HepG2 (cell line): ENCODE data around the gene TTC31. TPM values are rescaled to one million over a fixed set of nuclear protein-coding genes. Genes with fewer than 3 reads are reported as not detected.
A peak's percentile ranks its signal among the peaks of the same experiment; 100 is the strongest.

ENCODE experiments used
- ATF2 ChIP-seq: sonication (generic); formaldehyde crosslinking; IDR thresholded peaks from 2 replicates; pipeline ENCODE4 v1.4.0; 2020; ENCODE audit warnings: missing genetic modification reagents
- CEBPZ ChIP-seq: IDR thresholded peaks from 2 replicates; pipeline ENCODE4 v1.6.1; 2012; ENCODE audit warnings: low read length, improper control_type of control experiment
- HDAC2 ChIP-seq: sonication (generic); formaldehyde crosslinking; IDR thresholded peaks from 2 replicates; pipeline ENCODE4 v1.4.0; 2020; ENCODE audit warnings: missing genetic modification reagents
- HES4 ChIP-seq: sonication (generic); formaldehyde crosslinking; IDR thresholded peaks from 2 replicates; pipeline ENCODE4 v1.9.0; 2021; ENCODE audit warnings: mild to moderate bottlenecking, missing genetic modification reagents, borderline replicate concordance
- ISX ChIP-seq: sonication (generic); formaldehyde crosslinking; conservative IDR thresholded peaks from 2 replicates; pipeline ENCODE4 v1.5.0; 2020; ENCODE audit warnings: missing genetic modification reagents
- MEF2D ChIP-seq: sonication (generic); formaldehyde crosslinking; IDR thresholded peaks from 2 replicates; pipeline ENCODE4 v1.5.1; 2020; ENCODE audit warnings: mild to moderate bottlenecking, missing genetic modification reagents
- NFE2 ChIP-seq: sonication (generic); formaldehyde crosslinking; IDR thresholded peaks from 2 replicates; pipeline ENCODE4 v1.4.0; 2020; ENCODE audit warnings: missing genetic modification reagents
- NFRKB ChIP-seq: fragments of 450-650 bp; IDR thresholded peaks from 2 replicates; pipeline ENCODE4 v1.6.1; 2017
- NR2F6 ChIP-seq, 2 experiments: IDR thresholded peaks; 2 replicates each; pipeline ENCODE4 v1.6.1; 2016; ENCODE audit warnings: antibody characterized with exemption in 1 of 2, mild to moderate bottlenecking in 1 of 2
- RAD51 ChIP-seq: fragments of 450-650 bp; IDR thresholded peaks from 2 replicates; pipeline ENCODE4 v1.6.1; 2016; ENCODE audit warnings: borderline replicate concordance
- SAP130 ChIP-seq: IDR thresholded peaks from 2 replicates; pipeline ENCODE4 v1.6.1; 2016; ENCODE audit warnings: low read depth
- SNRNP70 ChIP-seq: fragments of 200-400 bp; formaldehyde crosslinking; IDR thresholded peaks from 2 replicates; pipeline ENCODE4 v1.6.1; 2017; ENCODE audit warnings: mild to moderate bottlenecking, low read depth, low read length, moderate library complexity
- SRY ChIP-seq: sonication (generic); formaldehyde crosslinking; IDR thresholded peaks from 2 replicates; pipeline ENCODE4 v1.8.0; 2022; ENCODE audit warnings: mild to moderate bottlenecking, missing genetic modification reagents
- TCF7 ChIP-seq: sonication (generic); IDR thresholded peaks from 2 replicates; pipeline ENCODE4 v1.6.1; 2016; ENCODE audit warnings: antibody characterized with exemption, low read depth
- ZHX1 ChIP-seq: sonication (generic); formaldehyde crosslinking; IDR thresholded peaks from 2 replicates; pipeline ENCODE4 v1.8.1; 2022; ENCODE audit warnings: low read depth, mild to moderate bottlenecking, missing genetic modification reagents
- ZNF20 ChIP-seq: sonication (generic); formaldehyde crosslinking; IDR thresholded peaks from 2 replicates; pipeline ENCODE4 v1.4.0; 2020; ENCODE audit warnings: mild to moderate bottlenecking, moderate library complexity, missing genetic modification reagents
- ZNF225 ChIP-seq: sonication (generic); formaldehyde crosslinking; IDR thresholded peaks from 2 replicates; pipeline ENCODE4 v1.4.0; 2020; ENCODE audit warnings: mild to moderate bottlenecking, missing genetic modification reagents
- ZNF230 ChIP-seq: sonication (generic); formaldehyde crosslinking; IDR thresholded peaks from 2 replicates; pipeline ENCODE4 v1.4.0; 2020; ENCODE audit warnings: mild to moderate bottlenecking, missing genetic modification reagents
- ZNF704 ChIP-seq: sonication (generic); formaldehyde crosslinking; IDR thresholded peaks from 2 replicates; pipeline ENCODE4 v1.8.1; 2023; ENCODE audit warnings: mild to moderate bottlenecking, inconsistent platforms, moderate library complexity, missing genetic modification reagents, borderline replicate concordance
- polyA plus RNA-seq, 8 experiments: library from polyadenylated mRNA; depleted of rRNA in 3 of 8; stranded (reverse) in 7 of 8; unstranded in 1 of 8; fragments of >200 nt; fragmentation: Illumina TruSeq in 4 of 8; extraction: Trizol in 4 of 8; gene quantifications; 2 replicates each; pipeline versions ENCODE4 v1.2.1 to v1.2.3, GENCODE V29; 2011 to 2016; ENCODE audit warnings: low read depth in 4 of 8, missing spikeins in 1 of 8, mixed read lengths in 1 of 8; ENCODE audit not compliant: insufficient read depth in 1 of 8
- total RNA-seq, 5 experiments: library from RNA; depleted of rRNA; stranded (reverse); fragments of >200 nt; fragmentation: Illumina TruSeq; extraction: Trizol; gene quantifications; 2 replicates each; pipeline ENCODE4 v1.2.3, GENCODE V29; 2016; ENCODE audit warnings: low read depth in 1 of 5
- TF ChIP-seq, protein P1 (sequence below): sonication (generic); formaldehyde crosslinking; IDR thresholded peaks from 2 replicates; pipeline ENCODE4 v1.8.0; 2022; ENCODE audit warnings: missing genetic modification reagents, mild to moderate bottlenecking, borderline replicate concordance

TTC31 gene
- total and polyA plus RNA-seq, 2 of the 13 experiments (the other 11 are each of a cell fraction or from before 2014, with no cell fraction given), result 28.3 to 39.5 TPM

- TF ChIP-seq ATF2 (0 out of 2 replicates have a peak, but pooled peaks have one; percentile 78), CEBPZ (no peak), ZNF225 (CRISPR knock-in tag) (no peak), NFRKB (no peak), ISX (CRISPR knock-in tag) (no peak), RAD51 (no peak), SRY (CRISPR knock-in tag) (no peak), SAP130 (CRISPR knock-in tag) (peak; percentile 62), ZNF704 (CRISPR knock-in tag) (0 out of 2 replicates have a peak, but pooled peaks have one; percentile 18), NFE2 (CRISPR knock-in tag) (no peak), TCF7 (peak; percentile 98), SNRNP70 (no peak), ZHX1 (no peak), MEF2D (peak; percentile 44; the same call in 1 of the 2 replicates), NR2F6 (IDR thresholded peaks at IDR 0.05) (peak; percentile 90), NR2F6 (CRISPR knock-in tag; IDR thresholded peaks at IDR 0.05) (peak; percentile 67), HES4 (CRISPR knock-in tag) (no peak), ZNF20 (CRISPR knock-in tag) (no peak), HDAC2 (CRISPR knock-in tag) (peak; percentile 93), ZNF230 (CRISPR knock-in tag) (no peak)
- TF ChIP-seq, protein P1, sequence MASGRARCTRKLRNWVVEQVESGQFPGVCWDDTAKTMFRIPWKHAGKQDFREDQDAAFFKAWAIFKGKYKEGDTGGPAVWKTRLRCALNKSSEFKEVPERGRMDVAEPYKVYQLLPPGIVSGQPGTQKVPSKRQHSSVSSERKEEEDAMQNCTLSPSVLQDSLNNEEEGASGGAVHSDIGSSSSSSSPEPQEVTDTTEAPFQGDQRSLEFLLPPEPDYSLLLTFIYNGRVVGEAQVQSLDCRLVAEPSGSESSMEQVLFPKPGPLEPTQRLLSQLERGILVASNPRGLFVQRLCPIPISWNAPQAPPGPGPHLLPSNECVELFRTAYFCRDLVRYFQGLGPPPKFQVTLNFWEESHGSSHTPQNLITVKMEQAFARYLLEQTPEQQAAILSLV (CRISPR knock-in tag), result peak; percentile 35; the same call in 1 of the 2 replicates
These were observed 6.0 kb downstream of the TTC31 start (continued) for GRCh38 chr2:74488643-74489481.
